MCF 10A (cell line): Measurements from ENCODE around the gene MDM1. TPM values are rescaled to one million over a fixed set of nuclear protein-coding genes. Genes with fewer than 3 reads are reported as not detected.

ENCODE experiments used
- BruUV-seq: library from RNA; stranded (reverse); fragments of 400-500 nt; replicated peaks from 2 replicates; lab custom pipeline; 2021; lab: Mats Ljungman, UMichigan
- CTCF ChIA-PET: fragments of 300-600 bp; sonication (Branson Sonifier 250); formaldehyde crosslinking; extraction: SDS; loops from one replicate; lab custom pipeline; 2021; ENCODE audit warnings: antibody characterized with exemption, inconsistent platforms; lab: Yijun Ruan, JAX
- POLR2A ChIA-PET: fragments of 300-600, 350-650 bp; sonication (Branson Sonifier 250); formaldehyde crosslinking; extraction: SDS; loops from one replicate; lab custom pipeline; 2020; ENCODE audit warnings: antibody characterized with exemption, inconsistent platforms; lab: Yijun Ruan, JAX
- DNase-seq: peaks from one replicate; pipeline ENCODE4 v3.0.0-alpha.2; 2018; ENCODE audit not compliant: unreplicated experiment
- H3K27ac Mint-ChIP-seq: one replicate; pipeline ENCODE4 v1.8.0; 2022; ENCODE audit warnings: mild to moderate bottlenecking, low read depth, mixed read lengths; ENCODE audit not compliant: unreplicated experiment
- H3K27me3 Mint-ChIP-seq: one replicate; pipeline ENCODE4 v1.8.0; 2022; ENCODE audit warnings: mixed read lengths; ENCODE audit not compliant: insufficient read depth, unreplicated experiment
- H3K36me3 Mint-ChIP-seq: one replicate; pipeline ENCODE4 v1.8.0; 2022; ENCODE audit warnings: mild to moderate bottlenecking, moderate library complexity, mixed read lengths; ENCODE audit not compliant: insufficient read depth, unreplicated experiment
- H3K4me1 Mint-ChIP-seq: one replicate; pipeline ENCODE4 v1.8.0; 2022; ENCODE audit warnings: mixed read lengths; ENCODE audit not compliant: insufficient read depth, unreplicated experiment
- H3K4me3 Mint-ChIP-seq: one replicate; pipeline ENCODE4 v1.8.0; 2022; ENCODE audit warnings: mild to moderate bottlenecking, moderate library complexity, mixed read lengths; ENCODE audit not compliant: unreplicated experiment
- H3K9me3 Mint-ChIP-seq: one replicate; pipeline ENCODE4 v1.8.0; 2022; ENCODE audit warnings: mixed read lengths; ENCODE audit not compliant: unreplicated experiment
- intact Hi-C: fragments of 100-400 bp; cut with micrococcal nuclease; formaldehyde crosslinking; loops from 2 replicates; pipeline ENCODE4 v1.14.1; 2022
- total RNA-seq: library from RNA; stranded (reverse); gene quantifications from 2 replicates; pipeline ENCODE4 v1.2.3, GENCODE V29; 2022
- TF ChIP-seq, protein P1 (sequence below): fragments of 200-600 bp; IDR thresholded peaks from one replicate; pipeline ENCODE4 v1.8.0; 2022; ENCODE audit warnings: antibody characterized with exemption, mild to moderate bottlenecking; ENCODE audit not compliant: unreplicated experiment

Gene MDM1
- total RNA-seq, 1 experiment from 2014 or later = 11.8 TPM

DNA sequence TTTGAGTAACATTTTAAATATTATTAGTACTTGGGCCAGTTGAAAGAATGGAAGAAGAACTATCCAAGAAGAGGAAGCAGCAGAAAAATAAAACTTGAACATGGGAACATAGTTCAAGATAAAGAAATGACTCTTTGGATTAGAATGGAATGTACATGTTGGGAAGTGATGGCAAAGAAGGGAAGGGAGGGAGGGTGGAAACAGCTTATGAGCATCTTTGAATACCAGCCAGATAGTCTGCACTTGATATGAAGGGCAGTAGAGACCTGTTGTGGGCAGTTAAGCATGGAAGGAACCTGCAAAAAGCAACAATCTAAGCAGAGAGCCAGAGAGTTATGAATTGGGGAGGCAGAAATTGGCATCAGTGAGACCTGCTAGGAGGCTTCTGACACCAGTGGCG, 68.8 kb downstream of the MDM1 start:
- H3K9me3 Mint-ChIP-seq = no peaks in the 10 kb centered on the region
- H3K27me3 Mint-ChIP-seq = no peaks in the 10 kb centered on the region
- POLR2A ChIA-PET = no interaction called here
- DNase-seq = no peak
- peaks cover 43% of the 10 kb centered on the region for H3K4me1 Mint-ChIP-seq
- TF ChIP-seq, protein P1, sequence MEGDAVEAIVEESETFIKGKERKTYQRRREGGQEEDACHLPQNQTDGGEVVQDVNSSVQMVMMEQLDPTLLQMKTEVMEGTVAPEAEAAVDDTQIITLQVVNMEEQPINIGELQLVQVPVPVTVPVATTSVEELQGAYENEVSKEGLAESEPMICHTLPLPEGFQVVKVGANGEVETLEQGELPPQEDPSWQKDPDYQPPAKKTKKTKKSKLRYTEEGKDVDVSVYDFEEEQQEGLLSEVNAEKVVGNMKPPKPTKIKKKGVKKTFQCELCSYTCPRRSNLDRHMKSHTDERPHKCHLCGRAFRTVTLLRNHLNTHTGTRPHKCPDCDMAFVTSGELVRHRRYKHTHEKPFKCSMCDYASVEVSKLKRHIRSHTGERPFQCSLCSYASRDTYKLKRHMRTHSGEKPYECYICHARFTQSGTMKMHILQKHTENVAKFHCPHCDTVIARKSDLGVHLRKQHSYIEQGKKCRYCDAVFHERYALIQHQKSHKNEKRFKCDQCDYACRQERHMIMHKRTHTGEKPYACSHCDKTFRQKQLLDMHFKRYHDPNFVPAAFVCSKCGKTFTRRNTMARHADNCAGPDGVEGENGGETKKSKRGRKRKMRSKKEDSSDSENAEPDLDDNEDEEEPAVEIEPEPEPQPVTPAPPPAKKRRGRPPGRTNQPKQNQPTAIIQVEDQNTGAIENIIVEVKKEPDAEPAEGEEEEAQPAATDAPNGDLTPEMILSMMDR = no peak
- H3K4me3 Mint-ChIP-seq = no peak overlapping the region
- BruUV-seq = no TSS peak
- H3K36me3 Mint-ChIP-seq = no peaks in the 10 kb centered on the region
- CTCF ChIA-PET = no interaction called here
- no peak overlapping the region for H3K27ac Mint-ChIP-seq
- intact Hi-C loops = no loop called here

DNA sequence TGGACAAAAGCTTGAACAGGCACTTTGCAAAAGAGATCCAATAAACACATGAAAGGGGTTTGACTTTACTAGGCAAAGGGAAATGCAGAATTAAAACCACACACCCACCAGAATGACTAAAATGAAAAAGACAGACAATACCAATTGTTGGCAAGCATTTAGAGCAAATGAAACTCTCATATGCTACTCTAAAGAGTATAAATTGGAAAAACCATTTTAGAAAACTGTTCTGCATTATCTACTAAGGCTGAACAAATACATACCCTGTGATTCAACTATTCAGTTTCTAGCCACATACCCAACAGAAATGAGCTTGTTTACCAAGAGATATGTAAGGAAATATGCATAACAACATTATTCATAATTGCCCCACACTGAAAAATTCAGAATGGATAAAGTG, 70.3 kb downstream of the MDM1 start:
- H3K4me1 Mint-ChIP-seq = peaks cover 38% of the 10 kb centered on the region
- ChIA-PET CTCF (interaction anchor here (0.7 kb wide), 1 partner anchor 221 kb away, joined by 4 read pairs; no protein-coding TSS in a partner anchor), POLR2A (no interaction called here)
- intact Hi-C loops = no loop called here
- no peak overlapping the region for H3K27ac Mint-ChIP-seq
- no peaks in the 10 kb centered on the region for H3K9me3 Mint-ChIP-seq
- no peaks in the 10 kb centered on the region for H3K36me3 Mint-ChIP-seq
- H3K4me3 Mint-ChIP-seq = no peak overlapping the region
- no TSS peak for BruUV-seq
- H3K27me3 Mint-ChIP-seq = no peaks in the 10 kb centered on the region
- TF ChIP-seq, protein P1 = no peak
- no peak for DNase-seq

GRCh38 chr12:68260153-68260552, 72.0 kb downstream of the MDM1 start:
- no peaks in the 10 kb centered on the region for H3K9me3 Mint-ChIP-seq
- POLR2A ChIA-PET = interaction anchor here (0.9 to 1.5 kb wide), 5 partner anchors 10 to 36 kb away, joined by 3 to 11 read pairs (median 5); no protein-coding TSS in a partner anchor

DNA sequence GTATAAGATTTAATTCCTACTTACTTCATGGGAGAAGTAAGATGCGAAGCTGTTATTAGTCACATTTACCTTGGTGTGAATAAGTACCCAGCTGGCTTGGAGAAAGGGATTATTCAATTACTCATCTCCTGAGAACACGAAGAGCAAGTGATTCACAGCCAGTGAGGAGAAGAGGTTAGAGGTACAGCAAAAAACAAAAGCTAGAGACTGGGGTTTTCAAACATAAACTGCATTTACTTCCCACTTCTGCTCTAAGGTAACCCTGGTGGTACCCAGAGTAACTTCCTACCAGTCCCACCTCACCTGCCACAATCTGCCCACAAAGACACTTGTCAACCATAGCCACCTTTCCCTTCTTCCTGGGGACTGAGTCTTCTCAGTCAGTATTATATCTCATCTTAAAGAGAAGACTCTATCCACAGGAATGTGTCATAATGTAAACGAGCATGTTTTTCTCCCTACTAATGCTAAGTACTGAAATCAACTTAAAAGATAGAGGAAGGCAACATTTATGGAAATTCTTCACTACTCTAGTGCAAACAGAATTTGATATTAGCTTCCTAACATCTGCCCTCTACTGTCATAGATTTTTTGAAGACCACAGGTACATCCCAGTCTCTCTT, 72.7 kb downstream of the MDM1 start:
- H3K27me3 Mint-ChIP-seq = no peaks in the 10 kb centered on the region

More at GRCh38 chr12:68260153-68260552, 72.0 kb downstream of the MDM1 start:
- intact Hi-C loops = no loop called here
- H3K36me3 Mint-ChIP-seq = no peaks in the 10 kb centered on the region
- CTCF ChIA-PET = no interaction called here
- no peak overlapping the region for H3K4me3 Mint-ChIP-seq
- H3K4me1 Mint-ChIP-seq = peaks cover 33% of the 10 kb centered on the region
- no peak for DNase-seq
- TF ChIP-seq, protein P1 = no peak
- no peak overlapping the region for H3K27ac Mint-ChIP-seq
- no TSS peak for BruUV-seq
- H3K27me3 Mint-ChIP-seq = no peaks in the 10 kb centered on the region

More for the DNA sequence above, 72.7 kb downstream of the MDM1 start:
- peak; percentile 86 for DNase-seq
- intact Hi-C loops = loop anchor here (2.0 kb wide), 1 partner anchor 19 kb away; no protein-coding TSS in a partner anchor
- Mint-ChIP-seq H3K9me3 (no peaks in the 10 kb centered on the region), H3K36me3 (no peaks in the 10 kb centered on the region), H3K4me3 (peak overlapping the region; percentile 6), H3K4me1 (peaks cover 27% of the 10 kb centered on the region), H3K27ac (peak overlapping the region; percentile 87)
- ChIA-PET POLR2A (interaction anchor here (0.5 to 1.5 kb wide), 12 partner anchors 9 to 1307 kb away, joined by 3 to 11 read pairs (median 3); no protein-coding TSS in a partner anchor), CTCF (interaction anchor here (0.6 to 2.0 kb wide), 2 partner anchors 35 to 36 kb away, joined by 3 to 13 read pairs; no protein-coding TSS in a partner anchor)
- TF ChIP-seq, protein P1 = no peak
- BruUV-seq = TSS peak; percentile 99
